Testis (tissue), 2 donors: ENCODE measurements around the gene PSG6.
"Not testable (repeated sequence)": the region's sequence is repeated elsewhere in the genome, so short reads cannot be mapped to it uniquely, and the experiment has no call there.

Experiments used
- POLR2A ChIP-seq: fragments of 450-650 bp; IDR thresholded peaks from one replicate; pipeline ENCODE4 v1.6.1; 2017; ENCODE audit warnings: antibody characterized with exemption, mild to moderate bottlenecking, moderate library complexity
- TF ChIP-seq, protein P1 (sequence below), 3 experiments: fragments of 450-650 bp in 2 of 3; fragments of 200-600 bp in 1 of 3; sonication (generic) in 1 of 3; IDR thresholded peaks; one replicate each; pipeline ENCODE4 v1.5.1; 2016 to 2019; ENCODE audit warnings: antibody characterized with exemption in 3 of 3, mild to moderate bottlenecking in 2 of 3, moderate library complexity in 1 of 3

DNA sequence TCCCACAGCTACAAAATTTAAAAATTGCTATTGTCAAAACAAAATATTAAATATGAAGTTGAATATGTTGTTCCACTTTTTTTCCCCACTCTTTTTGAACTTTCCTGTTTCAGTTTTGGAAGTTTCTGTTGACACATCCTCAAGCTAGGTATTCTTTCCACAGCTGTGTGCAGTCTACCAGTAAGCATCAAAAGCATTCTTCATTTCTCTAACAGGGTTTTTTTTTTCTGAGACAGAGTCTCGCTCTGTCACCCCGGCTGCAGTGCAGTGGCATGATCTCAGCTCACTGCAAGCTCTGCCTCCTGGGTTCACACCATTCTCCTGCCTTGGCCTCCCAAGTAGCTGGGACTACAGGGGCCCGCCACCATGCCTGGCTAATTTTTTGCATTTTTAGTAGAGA, 43.6 kb downstream of the PSG6 start:
- TF ChIP-seq, protein P1, sequence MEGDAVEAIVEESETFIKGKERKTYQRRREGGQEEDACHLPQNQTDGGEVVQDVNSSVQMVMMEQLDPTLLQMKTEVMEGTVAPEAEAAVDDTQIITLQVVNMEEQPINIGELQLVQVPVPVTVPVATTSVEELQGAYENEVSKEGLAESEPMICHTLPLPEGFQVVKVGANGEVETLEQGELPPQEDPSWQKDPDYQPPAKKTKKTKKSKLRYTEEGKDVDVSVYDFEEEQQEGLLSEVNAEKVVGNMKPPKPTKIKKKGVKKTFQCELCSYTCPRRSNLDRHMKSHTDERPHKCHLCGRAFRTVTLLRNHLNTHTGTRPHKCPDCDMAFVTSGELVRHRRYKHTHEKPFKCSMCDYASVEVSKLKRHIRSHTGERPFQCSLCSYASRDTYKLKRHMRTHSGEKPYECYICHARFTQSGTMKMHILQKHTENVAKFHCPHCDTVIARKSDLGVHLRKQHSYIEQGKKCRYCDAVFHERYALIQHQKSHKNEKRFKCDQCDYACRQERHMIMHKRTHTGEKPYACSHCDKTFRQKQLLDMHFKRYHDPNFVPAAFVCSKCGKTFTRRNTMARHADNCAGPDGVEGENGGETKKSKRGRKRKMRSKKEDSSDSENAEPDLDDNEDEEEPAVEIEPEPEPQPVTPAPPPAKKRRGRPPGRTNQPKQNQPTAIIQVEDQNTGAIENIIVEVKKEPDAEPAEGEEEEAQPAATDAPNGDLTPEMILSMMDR (IDR thresholded peaks at IDR 0.05) = not testable (repeated sequence)
- not testable (repeated sequence) for TF ChIP-seq POLR2A
